Hematopoietic multipotent progenitor cell treated with erythropoietin and hydrocortisone succinate and interleukin-3 and kit ligand, for 15 days (in vitro differentiated cells): ENCODE measurements around the gene VWA5B1.
A peak's percentile ranks its signal among the peaks of the same experiment; 100 is the strongest.

ENCODE experiments used
- DNase-seq: peaks from one replicate; pipeline ENCODE4 v3.0.0-alpha.2; 2015; ENCODE audit warnings: low spot score

Gene VWA5B1

DNA sequence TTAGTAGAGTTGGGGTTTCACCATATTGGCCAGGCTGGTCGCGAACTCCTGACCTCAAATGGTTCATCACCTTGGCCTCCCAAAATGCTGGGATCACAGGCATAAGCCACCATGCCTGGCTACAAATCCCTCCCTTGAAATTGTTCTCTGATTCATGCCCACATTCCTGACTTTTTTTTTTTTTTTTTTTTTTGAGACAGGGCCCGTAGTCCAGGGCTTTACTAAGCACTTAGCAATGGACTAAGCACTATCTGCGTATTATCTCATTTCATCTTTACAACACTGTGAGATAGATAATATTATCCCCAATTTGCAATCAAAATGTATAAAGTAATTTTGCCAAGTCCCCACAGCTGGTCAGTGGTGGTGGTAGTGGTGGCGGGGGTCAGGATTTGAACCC, 58.9 kb downstream of the VWA5B1 start:
- DNase-seq: no peak

DNA sequence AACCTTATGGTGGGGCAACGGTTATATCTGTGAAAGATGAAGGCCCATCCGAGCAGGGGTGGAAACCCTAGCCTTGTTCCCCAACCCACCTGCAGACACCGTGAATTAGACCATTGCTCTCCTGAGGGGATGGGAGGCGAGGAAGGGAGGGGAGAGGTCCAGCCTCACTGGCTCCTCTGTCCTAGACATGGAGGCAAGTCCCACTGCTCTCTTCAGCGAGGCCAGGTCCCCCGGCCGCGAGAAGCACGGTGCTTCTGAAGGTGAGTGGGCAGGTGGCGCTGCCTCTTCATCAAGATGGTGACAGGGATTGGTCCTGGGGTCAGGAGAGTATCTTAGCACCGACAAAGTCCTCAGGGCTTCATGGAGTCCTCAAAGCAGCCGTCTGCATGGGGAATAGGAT, 59.3 kb downstream of the VWA5B1 start:
- DNase-seq: no peak

DNA sequence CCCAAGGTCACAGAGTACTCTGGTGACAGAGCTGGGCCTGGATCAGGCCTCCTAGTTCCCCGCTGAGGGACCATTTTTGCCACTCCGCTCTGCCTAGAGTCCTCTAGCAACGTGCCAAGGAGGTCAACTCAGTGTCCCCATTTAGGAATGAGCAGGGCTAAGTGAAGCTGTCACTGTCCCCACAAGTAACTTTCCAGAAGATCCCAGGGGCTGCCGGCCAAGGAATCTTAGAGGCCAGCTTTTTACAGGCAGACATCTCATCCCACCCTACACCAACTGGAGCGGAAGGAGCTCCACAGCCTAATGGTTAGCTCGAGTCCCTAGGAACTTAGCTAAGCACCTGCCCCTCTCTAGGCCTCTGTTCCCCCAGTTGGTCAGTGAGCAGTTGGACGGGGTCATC, 59.7 kb downstream of the VWA5B1 start:
- DNase-seq: no peak

DNA sequence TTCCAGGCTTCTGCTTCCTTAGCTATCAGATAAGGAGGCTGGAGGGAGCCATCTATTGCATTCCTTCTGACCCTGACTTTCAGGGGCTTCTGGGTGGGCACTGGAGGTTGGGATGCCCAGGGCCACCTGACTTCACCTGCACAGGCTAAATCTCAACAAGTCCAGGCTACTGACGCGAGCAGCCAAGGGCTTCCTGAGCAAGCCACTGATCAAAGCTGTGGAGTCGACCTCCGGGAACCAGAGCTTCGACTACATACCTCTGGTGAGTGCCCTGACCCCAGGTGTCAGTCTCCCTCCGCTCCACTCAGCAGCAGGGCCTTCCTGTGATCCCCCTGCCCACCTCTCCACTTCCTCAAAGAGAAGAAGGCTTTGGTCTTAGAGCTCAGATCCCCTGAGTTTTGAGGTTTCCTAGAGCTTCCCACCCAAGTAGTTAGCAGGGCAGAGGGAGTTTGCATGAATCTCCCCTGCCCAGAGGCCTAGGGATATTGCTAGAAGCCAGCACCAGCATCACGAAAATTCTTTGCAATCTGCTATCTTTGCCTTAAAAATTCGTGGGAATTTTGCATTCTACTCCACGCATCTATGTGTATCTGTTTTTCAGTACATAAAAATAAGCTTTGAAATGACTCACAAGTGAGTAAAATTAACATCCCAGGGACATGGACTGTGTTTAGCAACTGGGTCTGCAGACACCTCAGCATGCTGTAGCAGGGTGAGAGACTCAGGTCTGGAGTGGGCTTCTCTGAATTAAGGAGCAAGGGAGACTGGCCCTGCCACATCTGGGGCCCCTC, 61.4 kb downstream of the VWA5B1 start:
- no peak for DNase-seq

DNA sequence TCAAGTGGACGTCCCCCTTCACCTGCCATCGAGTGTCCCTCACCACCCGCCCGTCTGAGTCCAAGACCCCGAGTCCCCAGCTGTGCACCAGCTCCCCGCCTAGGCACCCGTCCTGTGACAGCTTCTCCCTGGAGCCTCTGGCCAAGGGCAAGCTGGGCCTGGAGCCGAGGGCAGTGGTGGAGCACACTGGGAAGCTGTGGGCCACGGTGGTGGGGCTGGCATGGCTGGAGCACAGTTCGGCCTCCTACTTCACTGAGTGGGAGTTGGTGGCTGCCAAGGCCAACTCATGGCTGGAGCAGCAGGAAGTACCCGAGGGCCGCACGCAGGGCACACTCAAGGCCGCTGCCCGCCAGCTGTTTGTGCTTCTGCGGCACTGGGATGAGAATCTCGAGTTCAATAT, 63.2 kb downstream of the VWA5B1 start:
- no peak for DNase-seq

DNA sequence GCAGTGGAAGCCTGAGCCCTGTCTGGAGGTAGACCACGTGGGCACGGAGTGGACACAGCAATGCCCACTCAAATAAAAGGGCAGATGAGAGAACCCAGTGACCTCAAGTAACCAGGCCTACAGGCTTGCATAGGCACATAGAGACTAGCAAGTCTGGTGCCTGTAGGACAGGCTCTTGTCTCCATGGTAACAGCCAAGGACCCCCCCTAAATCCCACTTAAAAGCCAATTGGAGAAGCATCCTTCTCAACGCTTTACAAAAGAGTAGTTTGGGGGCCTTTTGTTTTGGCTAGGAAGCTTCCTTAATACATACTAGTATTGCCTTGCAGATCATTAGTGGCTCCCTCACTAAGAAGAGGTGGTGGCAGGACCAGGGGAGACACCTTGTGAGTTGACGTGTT, 63.9 kb downstream of the VWA5B1 start:
- no peak for DNase-seq

DNA sequence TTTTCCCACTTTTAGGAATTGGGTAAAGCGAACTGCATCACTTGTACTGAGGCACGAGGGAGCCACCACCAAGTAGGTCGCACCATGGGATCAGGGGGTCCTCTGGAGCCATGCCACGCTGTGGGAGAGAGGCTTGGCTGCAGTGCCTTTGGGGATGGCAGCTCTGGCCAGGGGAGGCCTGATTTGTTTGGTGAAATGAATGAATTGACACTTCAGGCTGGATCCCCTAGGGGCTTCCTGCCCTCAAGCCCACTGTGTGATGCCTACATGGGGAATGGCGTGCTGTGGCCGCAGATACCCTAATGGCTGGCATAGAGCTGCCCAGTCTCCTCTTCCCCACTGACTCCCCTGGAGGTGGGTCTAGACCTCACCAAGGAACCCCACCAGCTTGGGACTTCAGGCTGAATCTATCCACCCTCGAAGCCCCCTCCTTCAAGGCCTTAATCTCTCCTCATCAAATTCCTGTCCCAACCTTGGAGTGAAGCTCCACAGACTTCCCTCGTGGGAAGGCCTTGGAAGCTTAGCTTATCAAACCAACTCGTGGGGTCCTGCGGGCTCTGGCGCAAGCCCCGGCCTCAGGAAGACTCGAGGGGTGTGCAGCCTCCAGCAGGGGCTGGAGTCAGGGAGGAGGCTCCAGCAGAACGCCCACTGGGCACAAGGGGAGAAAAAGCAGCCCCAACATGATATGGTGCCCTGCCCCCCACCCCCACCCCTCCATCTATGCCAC, 64.6 kb downstream of the VWA5B1 start:
- DNase-seq: no peak

DNA sequence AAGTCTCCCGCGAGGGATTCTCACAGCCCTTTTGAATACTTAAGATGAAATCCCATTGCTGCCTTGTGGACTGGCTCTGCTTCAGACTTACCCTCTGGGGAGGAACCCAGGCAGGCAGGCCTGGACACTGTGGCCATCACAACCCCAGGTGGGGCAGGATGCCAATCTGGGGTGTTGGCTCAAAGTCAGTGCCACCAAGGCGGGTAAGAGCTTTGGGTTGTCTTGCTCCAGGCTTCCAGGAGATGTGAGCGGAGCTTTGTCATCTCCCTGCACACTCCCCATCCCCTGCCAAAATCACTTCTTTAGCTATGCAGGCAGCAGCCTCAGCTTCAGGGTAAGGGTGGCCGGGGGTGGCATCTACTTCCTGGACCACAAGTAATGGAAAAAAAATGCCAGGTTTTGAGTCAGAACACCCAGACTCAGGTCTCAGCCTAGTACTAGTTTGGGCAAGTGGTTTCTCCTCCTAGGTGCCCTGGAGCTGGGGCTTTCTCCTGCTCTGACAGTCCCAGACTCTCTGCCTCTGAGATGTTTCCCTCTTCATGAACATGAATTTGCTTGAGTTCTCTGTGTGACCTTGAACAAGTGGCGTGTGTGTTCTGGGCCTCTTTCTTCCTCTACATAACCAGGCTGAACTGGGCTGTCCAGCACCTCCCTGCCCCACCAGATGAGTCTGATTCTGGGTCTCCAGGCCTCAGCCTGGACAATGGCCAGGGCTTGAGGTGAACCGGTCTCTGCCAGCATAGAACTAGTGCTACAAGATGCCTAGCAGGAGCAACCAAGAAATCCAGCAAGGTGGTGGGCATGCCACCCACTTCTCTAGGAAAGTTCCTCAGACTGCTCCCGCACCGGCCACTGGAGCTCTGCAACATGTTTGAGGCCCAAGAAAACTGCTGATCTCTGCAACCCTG, 65.4 kb downstream of the VWA5B1 start:
- no peak for DNase-seq

DNA sequence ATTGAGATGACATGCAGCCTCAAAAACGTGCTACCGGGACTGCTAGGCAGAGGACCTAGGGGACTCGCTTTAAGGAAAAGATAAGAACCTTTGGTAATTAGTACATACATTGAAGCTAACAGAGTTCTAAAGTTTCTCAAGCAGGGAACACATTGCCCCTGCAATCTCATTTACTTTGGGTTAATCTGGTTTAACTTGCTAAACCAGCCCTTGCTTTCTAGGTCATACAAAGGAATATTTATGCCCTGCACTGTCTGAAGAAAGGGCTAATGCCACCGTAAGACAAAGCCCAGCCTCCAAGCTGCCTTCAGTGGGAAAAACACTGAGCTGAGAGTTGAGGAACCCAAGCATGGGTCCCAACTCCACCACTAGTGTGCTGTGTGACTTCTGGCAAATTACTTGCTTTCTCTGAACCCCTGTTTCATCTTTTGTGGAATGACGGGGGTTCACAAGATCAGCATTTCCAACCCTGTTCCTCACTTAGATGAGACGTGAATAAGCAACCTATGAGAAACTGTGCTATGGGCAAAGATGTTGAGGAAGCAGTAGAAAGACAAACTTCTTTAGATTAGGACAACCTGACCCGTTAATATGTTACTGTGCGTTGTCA, 66.3 kb downstream of the VWA5B1 start:
- no peak for DNase-seq

DNA sequence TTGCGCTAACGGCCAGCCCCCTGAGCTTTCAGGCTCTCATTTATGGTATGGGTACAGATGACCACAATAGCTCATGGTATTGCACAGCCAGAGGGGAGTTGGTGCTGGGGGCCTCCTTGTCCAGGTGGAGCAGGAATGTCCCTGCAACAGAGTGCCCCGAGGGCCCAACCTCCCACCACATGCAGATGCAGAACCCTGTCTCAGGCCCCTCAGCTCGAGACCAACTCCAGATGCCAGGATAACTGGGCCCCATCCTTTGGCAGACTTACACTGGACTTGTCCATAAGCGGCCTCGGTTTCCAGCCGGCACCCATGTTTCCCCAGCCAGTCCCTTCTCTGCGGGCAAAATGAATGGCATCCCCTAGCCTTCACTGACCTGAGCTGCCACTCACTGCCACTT, 67.1 kb downstream of the VWA5B1 start:
- DNase-seq: no peak

DNA sequence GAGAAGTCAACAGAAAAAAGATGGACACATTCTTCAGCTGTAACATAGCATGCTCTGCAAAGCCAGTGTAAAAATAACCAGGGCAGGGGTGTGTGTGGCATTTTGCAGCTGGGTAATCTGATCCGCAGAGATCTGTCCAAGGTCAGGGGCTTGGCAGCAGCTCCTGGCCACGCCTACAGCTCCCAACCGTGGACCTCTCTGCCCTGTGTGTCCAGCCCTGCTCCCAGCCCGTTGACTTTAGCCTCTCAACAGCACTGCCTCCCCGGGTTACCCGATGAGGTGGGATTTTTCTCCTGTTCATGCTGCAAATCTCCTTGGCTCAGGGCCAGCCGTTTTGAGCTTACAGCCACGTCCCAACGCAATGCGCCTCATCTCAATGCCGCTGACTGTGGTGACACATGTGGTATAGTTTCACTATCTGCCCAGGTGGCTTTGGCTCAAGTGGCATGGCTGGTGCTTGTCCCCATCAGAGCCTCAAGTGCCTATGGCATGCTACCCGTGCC, 68.1 kb downstream of the VWA5B1 start:
- no peak for DNase-seq

DNA sequence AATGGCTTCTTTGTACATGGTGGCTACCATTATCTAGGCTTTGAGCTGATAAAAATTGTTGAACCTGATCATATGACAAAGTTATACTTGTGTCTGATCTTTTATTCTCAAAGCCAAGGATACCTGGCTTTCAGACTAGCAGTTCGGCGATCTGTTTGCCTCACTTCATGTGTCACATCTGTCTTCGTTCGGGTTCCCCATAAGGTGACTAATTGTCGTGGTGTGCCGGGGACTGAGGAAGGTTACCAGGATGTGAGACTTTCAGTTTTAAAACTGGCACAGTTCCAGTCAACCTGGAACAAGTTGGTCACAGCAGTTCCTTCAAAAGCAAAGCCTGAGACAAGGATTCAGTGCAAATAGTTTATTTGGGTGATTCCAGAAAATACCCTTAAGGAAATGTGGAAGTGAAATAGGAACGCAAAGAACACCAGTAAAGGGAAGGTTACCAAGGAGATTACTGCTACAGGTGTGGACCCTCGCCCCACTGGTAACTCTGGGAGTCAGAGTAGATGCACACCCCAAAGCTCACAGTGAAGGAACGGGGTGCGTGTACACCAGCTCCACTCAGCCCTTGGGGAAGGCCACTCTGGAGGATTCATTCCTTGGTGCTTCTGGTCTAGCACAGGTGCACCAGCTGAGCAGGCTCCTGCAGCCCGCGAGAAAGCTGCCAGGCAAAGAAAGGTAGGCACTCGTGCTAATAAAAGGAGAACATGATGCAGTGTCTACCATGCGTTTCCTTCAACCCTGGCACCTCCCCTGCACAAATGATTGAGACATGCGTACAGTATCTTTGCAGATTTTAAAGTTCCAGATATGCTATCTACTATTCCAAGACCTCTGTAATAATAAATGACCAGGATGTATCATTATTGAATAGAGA, 69.0 kb downstream of the VWA5B1 start:
- DNase-seq: no peak

DNA sequence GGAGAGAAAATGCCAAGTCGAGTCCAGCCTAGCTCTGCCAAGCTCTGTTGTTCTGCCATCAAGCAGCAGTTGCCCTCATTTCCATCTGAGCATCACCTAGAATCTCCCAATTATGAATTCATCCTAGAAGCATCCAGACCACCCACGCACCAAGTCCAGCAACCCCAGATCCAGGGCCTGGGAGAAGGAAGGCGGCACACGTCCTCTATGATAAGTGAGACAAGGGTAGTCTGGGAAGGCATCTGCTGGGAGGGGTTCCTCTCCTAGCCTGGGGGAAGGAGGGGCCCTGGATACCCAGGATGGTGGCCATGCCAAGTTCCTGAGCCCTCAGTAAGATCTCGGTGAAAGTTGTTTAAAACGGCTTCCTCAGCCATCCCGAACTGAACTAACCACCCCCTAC, 70.7 kb downstream of the VWA5B1 start:
- no peak for DNase-seq

DNA sequence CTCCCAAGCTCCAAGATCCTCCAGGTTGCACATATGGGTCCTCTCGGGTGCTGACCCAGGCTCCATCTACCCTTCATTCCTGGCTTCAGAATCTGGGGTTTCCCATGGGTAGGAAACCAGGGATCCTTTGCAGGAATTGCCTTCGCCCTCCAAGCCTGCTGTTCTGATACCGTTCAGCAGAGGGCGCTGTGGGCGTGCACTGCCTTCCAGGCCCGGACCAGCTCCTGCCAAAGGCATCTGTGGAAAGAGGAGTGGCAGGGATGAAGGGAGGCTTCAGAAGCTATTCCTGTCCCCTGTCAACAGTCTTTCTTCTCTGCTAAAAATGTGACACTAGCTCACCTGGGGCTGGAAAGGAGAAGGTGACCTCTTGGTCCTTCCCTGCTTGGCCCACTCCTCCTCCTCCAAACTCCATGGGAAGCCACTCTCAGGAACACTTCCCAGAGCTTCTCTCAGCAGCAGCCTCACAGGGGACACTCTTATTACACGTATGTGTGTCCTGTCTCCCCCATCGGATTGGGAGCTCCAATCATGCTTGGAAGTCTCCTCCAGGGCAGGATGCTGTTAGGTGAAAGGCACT, 71.2 kb downstream of the VWA5B1 start:
- DNase-seq: peak; percentile 26

DNA sequence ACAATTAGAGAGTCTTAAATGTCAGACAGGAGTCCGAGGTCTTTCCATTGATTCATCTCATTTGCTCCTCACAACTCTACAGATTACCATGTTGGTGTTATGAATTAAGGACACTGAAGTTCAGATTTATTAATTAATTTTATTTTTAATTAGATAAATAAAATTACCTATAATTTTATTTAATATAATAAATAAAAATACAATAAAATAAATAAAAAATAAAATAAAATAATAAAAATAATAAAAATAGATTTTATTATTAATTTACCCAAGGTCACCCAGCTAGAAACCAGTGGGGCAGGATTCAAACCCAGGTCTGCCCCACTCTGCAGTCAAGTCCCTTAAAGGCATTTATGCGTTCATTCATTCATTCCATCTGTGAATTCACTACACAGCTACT, 72.2 kb downstream of the VWA5B1 start:
- DNase-seq: no peak

DNA sequence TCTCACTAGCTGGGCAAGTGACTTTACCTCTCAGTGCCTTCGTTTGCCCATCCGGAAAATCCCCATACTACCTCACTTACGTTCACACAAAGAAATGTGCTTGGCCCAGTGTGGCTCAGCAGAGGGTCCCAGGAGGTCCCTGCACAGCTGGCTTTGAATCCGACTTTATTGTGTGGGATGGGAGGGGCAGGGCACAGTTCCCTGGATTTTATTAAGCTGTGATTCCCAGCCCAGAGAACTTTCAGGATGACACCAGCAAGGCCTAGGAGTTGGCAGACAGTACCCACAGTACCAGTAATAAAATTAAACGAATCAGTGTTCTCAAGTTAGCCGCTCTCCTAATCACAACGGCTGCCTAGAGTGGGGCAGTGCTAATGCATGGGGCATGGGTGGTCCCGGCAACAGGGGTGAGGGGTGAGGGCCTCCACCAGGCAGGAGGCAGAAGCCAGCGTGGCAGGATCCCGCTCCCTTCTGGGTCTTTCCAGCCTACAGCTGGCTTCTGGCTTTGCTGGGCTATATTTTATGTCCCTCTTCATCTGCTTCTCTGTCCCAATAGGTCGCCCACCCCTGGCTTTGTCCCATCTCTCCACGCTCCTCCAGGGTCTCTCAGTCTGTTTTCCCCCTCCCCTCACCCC, 74.9 kb downstream of the VWA5B1 start:
- no peak for DNase-seq

DNA sequence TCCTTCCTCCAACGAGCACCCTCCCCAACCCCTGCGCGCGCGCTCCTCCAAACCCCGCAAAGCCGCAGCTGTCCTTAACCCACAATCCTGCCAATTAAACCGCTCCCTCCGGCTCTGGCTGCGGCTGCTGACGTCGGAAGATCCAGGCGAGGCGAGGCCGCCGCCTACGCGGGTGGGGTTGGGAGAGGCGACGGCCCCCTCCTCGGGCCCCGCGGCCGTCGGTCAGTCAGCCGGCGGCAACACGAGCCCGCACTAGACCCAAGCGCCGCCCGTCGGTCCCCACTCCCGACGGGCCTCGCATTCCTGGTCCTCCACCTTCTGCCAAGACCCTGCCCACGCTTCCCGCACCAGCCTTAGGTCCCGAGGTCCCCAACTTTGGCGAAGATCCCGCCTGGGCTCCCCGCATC, 75.4 kb downstream of the VWA5B1 start:
- DNase-seq: no peak

DNA sequence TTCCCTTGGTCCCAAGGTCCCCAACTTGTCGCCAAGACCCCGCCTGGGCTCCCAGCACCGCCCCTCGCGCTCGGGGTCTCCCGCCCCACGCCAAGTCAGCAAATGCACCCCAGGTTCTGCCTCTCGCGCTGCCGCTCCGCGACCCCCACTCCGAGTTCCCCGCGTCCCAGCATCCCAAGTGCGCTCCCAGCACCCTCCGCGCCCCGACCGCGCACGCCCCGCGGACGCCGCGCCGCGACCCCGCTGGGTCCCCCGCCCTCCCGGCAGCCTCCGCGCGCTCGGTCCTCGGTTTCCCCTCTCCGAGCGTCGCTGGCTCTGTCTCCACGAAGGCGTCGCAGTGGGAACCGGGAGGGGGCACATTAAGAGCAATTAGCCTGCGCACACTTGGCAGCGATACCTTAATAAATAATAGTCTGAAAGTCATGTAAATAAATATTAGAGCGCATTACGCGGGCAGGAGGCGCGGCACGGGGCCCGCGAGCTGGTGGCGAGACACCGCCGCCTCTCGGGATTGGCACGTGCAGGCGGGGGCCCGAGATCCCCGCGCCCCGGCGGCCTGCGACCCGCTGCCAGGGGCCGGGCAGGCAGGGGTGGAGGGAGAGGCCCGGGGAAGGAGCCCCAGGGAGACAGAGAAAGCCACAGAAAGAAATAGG, 75.9 kb downstream of the VWA5B1 start:
- DNase-seq: no peak

DNA sequence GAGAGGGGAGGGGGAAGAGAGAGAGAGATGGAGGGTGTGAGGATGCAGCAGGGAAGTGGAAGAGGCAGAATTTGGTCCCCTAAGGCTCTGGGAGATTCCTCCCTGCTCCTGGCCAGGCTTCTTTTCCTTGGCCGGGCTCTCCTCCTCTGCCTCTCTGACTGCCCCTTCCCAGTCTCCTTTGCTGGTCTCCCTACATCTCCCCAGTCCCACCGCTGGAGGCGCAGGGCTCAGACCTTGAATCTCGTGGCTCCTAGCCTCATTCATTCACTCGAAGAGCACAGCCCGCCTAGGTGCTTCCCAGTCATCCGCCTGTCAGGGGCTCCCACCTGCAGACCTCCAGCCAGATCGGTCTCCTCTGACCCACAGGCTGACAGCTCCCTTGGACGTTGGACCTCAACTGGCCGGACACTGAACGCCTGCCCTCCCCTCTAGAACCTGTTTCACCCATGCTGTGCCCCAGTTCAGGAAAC, 76.5 kb downstream of the VWA5B1 start:
- DNase-seq: no peak

DNA sequence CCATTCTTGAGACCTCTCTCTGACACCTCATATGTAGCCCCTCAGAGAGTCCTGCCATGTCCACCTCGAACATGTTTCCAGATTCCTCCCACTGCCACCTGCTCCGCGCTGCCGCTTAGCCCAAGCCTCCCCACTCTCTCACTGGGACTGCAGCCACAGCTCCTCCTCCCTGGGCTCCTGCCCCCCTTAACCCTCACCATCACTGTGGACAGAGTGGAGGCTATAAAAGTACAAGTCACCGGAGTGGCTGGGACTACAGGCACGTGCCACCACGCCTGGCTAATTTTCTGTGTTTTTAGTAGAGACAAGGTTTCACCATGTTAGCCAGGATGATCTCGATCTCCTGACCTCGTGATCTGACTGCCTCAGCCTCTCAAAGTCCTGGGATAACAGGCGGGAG, 77.0 kb downstream of the VWA5B1 start:
- no peak for DNase-seq
